Activated CD4-positive, alpha-beta T cell treated with anti-CD3 and anti-CD28 coated beads, Interleukin-2, amount 10 ng/mL, durations not matched to agents 24 days and 14 days (primary cell): ENCODE measurements around the gene PCSK7. TPM values are rescaled to one million over a fixed set of nuclear protein-coding genes. Genes with fewer than 3 reads are reported as not detected.
"Not testable (repeated sequence)": the region's sequence is repeated elsewhere in the genome, so short reads cannot be mapped to it uniquely, and the experiment has no call there.

Experiments used
- DNase-seq: peaks from one replicate; pipeline ENCODE4 v3.0.0; 2022
- H3K27ac Mint-ChIP-seq: one replicate; pipeline ENCODE4 v1.8.0; 2022; ENCODE audit warnings: mild to moderate bottlenecking, mixed read lengths
- H3K27me3 Mint-ChIP-seq: one replicate; pipeline ENCODE4 v1.8.0; 2022; ENCODE audit warnings: mixed read lengths
- H3K36me3 Mint-ChIP-seq: one replicate; pipeline ENCODE4 v1.8.0; 2022; ENCODE audit warnings: low read depth, mild to moderate bottlenecking, mixed read lengths
- H3K4me1 Mint-ChIP-seq: one replicate; pipeline ENCODE4 v1.8.0; 2021; ENCODE audit warnings: mixed read lengths
- H3K4me3 Mint-ChIP-seq: one replicate; pipeline ENCODE4 v1.8.0; 2022; ENCODE audit warnings: mild to moderate bottlenecking, moderate library complexity, mixed read lengths
- H3K9me3 Mint-ChIP-seq: one replicate; pipeline ENCODE4 v1.8.0; 2021; ENCODE audit warnings: mixed read lengths
- intact Hi-C: fragments of 100-400 bp; cut with micrococcal nuclease; formaldehyde crosslinking; loops from one replicate; pipeline ENCODE4 v1.15.1; 2023
- total RNA-seq: library from RNA; stranded (reverse); gene quantifications from 2 replicates; pipeline ENCODE4 v1.2.3, GENCODE V29; 2022

Gene PCSK7
- total RNA-seq, 1 donor from 2014 or later = 160 TPM

GRCh38 chr11:117217141-117218084 is 14.5 kb downstream of the PCSK7 start:
- intact Hi-C loops = no loop called here
- Mint-ChIP-seq H3K4me3 (no peak overlapping the region), H3K27me3 (no peaks in the 10 kb centered on the region), H3K4me1 (peaks cover 7% of the 10 kb centered on the region), H3K9me3 (no peaks in the 10 kb centered on the region), H3K27ac (peak overlapping the region; percentile 19), H3K36me3 (peaks cover 63% of the 10 kb centered on the region)
- no peak for DNase-seq

- peaks cover 68% of the 10 kb centered on the region for H3K36me3 Mint-ChIP-seq
These were observed 17.3 kb downstream of the PCSK7 start for GRCh38 chr11:117214404-117215110.

GRCh38 chr11:117212697-117213355 is 19.0 kb downstream of the PCSK7 start:
- peaks cover 56% of the 10 kb centered on the region for H3K36me3 Mint-ChIP-seq
- no peak overlapping the region for H3K27ac Mint-ChIP-seq
- DNase-seq = no peak
- no peaks in the 10 kb centered on the region for H3K9me3 Mint-ChIP-seq
- H3K4me1 Mint-ChIP-seq = peaks cover 6% of the 10 kb centered on the region
- no peaks in the 10 kb centered on the region for H3K27me3 Mint-ChIP-seq
- H3K4me3 Mint-ChIP-seq = no peak overlapping the region
- intact Hi-C loops = no loop called here

More at GRCh38 chr11:117214404-117215110, 17.3 kb downstream of the PCSK7 start:
- no peak overlapping the region for H3K4me3 Mint-ChIP-seq
- no peaks in the 10 kb centered on the region for H3K27me3 Mint-ChIP-seq
- no peak overlapping the region for H3K27ac Mint-ChIP-seq
- H3K4me1 Mint-ChIP-seq = peaks cover 6% of the 10 kb centered on the region
- intact Hi-C loops = no loop called here
- H3K9me3 Mint-ChIP-seq = no peaks in the 10 kb centered on the region
- DNase-seq = no peak

GRCh38 chr11:117210620-117211019 is 21.3 kb downstream of the PCSK7 start:
- Mint-ChIP-seq H3K4me1 (peaks cover 5% of the 10 kb centered on the region), H3K9me3 (no peaks in the 10 kb centered on the region), H3K27ac (no peak overlapping the region), H3K36me3 (peaks cover 40% of the 10 kb centered on the region), H3K27me3 (no peaks in the 10 kb centered on the region), H3K4me3 (no peak overlapping the region)
- DNase-seq = no peak
- intact Hi-C loops = no loop called here

- DNase-seq, H3K4me3 Mint-ChIP-seq, H3K4me1 Mint-ChIP-seq, H3K27me3 Mint-ChIP-seq, H3K27ac Mint-ChIP-seq, intact Hi-C loops, H3K9me3 Mint-ChIP-seq: not testable (repeated sequence)
- peaks cover 45% of the 10 kb centered on the region for H3K36me3 Mint-ChIP-seq
These were observed 22.3 kb downstream of the PCSK7 start for GRCh38 chr11:117209351-117210125.

GRCh38 chr11:117208710-117209109 is 23.2 kb downstream of the PCSK7 start:
- DNase-seq, H3K9me3 Mint-ChIP-seq, H3K4me3 Mint-ChIP-seq, H3K27ac Mint-ChIP-seq, H3K27me3 Mint-ChIP-seq, H3K4me1 Mint-ChIP-seq, intact Hi-C loops: not testable (repeated sequence)
- peaks cover 41% of the 10 kb centered on the region for H3K36me3 Mint-ChIP-seq

- DNase-seq, H3K27me3 Mint-ChIP-seq, intact Hi-C loops, H3K9me3 Mint-ChIP-seq, H3K4me3 Mint-ChIP-seq, H3K4me1 Mint-ChIP-seq, H3K27ac Mint-ChIP-seq: not testable (repeated sequence)
- H3K36me3 Mint-ChIP-seq = peaks cover 32% of the 10 kb centered on the region
These were observed 24.4 kb downstream of the PCSK7 start for GRCh38 chr11:117207481-117207880.

GRCh38 chr11:117206859-117207258 is 25.0 kb downstream of the PCSK7 start:
- H3K9me3 Mint-ChIP-seq, H3K4me3 Mint-ChIP-seq, H3K27me3 Mint-ChIP-seq, intact Hi-C loops, H3K4me1 Mint-ChIP-seq, DNase-seq, H3K27ac Mint-ChIP-seq: not testable (repeated sequence)
- peaks cover 29% of the 10 kb centered on the region for H3K36me3 Mint-ChIP-seq

GRCh38 chr11:117206111-117206510 is 25.8 kb downstream of the PCSK7 start:
- H3K27me3 Mint-ChIP-seq, H3K4me3 Mint-ChIP-seq, DNase-seq, H3K4me1 Mint-ChIP-seq, H3K9me3 Mint-ChIP-seq, H3K27ac Mint-ChIP-seq, intact Hi-C loops: not testable (repeated sequence)
- H3K36me3 Mint-ChIP-seq = peaks cover 23% of the 10 kb centered on the region

- H3K27me3 Mint-ChIP-seq = no peaks in the 10 kb centered on the region
- peaks cover 3% of the 10 kb centered on the region for H3K4me1 Mint-ChIP-seq
- DNase-seq = no peak
- peaks cover 23% of the 10 kb centered on the region for H3K36me3 Mint-ChIP-seq
- intact Hi-C loops = no loop called here
- H3K4me3 Mint-ChIP-seq = no peak overlapping the region
- H3K27ac Mint-ChIP-seq = no peak overlapping the region
- no peaks in the 10 kb centered on the region for H3K9me3 Mint-ChIP-seq
These were observed 26.6 kb downstream of the PCSK7 start for GRCh38 chr11:117205211-117205818.

- Mint-ChIP-seq H3K4me1 (no peaks in the 10 kb centered on the region), H3K36me3 (peaks cover 16% of the 10 kb centered on the region), H3K27me3 (no peaks in the 10 kb centered on the region), H3K4me3 (no peak overlapping the region), H3K27ac (peak overlapping the region; percentile 6), H3K9me3 (no peaks in the 10 kb centered on the region)
- intact Hi-C loops = no loop called here
- DNase-seq = no peak
These were observed 27.4 kb downstream of the PCSK7 start for GRCh38 chr11:117204283-117205080.

- no peak overlapping the region for H3K4me3 Mint-ChIP-seq
- intact Hi-C loops = no loop called here
- H3K9me3 Mint-ChIP-seq = no peaks in the 10 kb centered on the region
- H3K36me3 Mint-ChIP-seq = peaks cover 12% of the 10 kb centered on the region
- no peaks in the 10 kb centered on the region for H3K4me1 Mint-ChIP-seq
- no peaks in the 10 kb centered on the region for H3K27me3 Mint-ChIP-seq
- DNase-seq = no peak
- no peak overlapping the region for H3K27ac Mint-ChIP-seq
These were observed 28.8 kb downstream of the PCSK7 start for GRCh38 chr11:117203069-117203407.
